HG03135 (cell line): ENCODE results near the gene ZSCAN9.
A peak's percentile ranks its signal among the peaks of the same experiment; 100 is the strongest.

ENCODE experiments used
- ATAC-seq: cut with Tn5 transposase; IDR thresholded peaks from one replicate; pipeline ENCODE4 v1.9.1; 2021; ENCODE audit warnings: mild to moderate bottlenecking, moderate library complexity; ENCODE audit not compliant: unreplicated experiment

The ZSCAN9 gene

DNA sequence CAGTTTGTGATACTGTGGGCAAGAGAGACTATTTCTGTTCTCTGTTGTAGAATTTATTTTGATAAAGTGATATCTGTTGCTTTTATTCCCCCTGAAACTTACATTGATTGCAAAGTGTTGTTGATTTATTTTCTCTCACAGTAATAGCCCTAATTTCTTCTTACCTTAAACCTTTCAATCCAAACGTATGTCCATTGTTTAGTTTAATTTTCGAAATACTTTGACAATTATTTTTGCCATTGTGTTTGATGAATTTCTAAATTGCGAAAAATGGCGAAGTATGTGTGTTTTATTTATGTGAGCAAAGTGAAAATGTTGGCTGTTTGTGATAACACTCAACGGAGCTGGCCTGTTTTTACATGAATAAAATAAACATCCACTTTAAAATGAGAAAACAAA is 41.5 kb downstream of the ZSCAN9 start:
- ATAC-seq: no peak

- peak; percentile 85 for ATAC-seq
These were observed 42.1 kb downstream of the ZSCAN9 start, which contains the start of gene ZSCAN26 for GRCh38 chr6:28266962-28267694. Gene ZSCAN26, plus strand, starts transcription at chr6:28267143. Its CDS starts 4,777 bp downstream, at chr6:28271920.

DNA sequence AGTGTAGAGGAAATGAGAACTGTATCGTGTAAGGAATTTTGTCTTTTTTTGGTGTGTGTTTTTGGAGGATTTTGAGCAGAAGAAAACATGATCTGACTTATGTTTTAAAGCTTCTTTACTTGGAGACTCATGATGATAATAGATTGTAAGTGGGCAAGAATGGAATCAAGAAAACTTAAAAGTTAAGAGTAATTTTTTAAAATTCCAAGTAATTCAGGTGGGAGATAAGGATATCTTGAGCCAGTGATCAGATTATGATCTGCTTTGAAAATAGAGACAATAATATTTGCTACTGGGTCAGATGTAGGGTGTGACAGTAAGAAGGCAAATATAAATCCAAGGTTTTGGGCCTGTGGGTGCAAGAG is 42.6 kb downstream of the ZSCAN9 start:
- ATAC-seq: no peak

- no peak for ATAC-seq
These were observed 44.4 kb downstream of the ZSCAN9 start for GRCh38 chr6:28269492-28269891.

- no peak for ATAC-seq
These were observed 49.8 kb downstream of the ZSCAN9 start for GRCh38 chr6:28274888-28275287.

- no peak for ATAC-seq
These were observed 52.7 kb downstream of the ZSCAN9 start for GRCh38 chr6:28277746-28278145.

DNA sequence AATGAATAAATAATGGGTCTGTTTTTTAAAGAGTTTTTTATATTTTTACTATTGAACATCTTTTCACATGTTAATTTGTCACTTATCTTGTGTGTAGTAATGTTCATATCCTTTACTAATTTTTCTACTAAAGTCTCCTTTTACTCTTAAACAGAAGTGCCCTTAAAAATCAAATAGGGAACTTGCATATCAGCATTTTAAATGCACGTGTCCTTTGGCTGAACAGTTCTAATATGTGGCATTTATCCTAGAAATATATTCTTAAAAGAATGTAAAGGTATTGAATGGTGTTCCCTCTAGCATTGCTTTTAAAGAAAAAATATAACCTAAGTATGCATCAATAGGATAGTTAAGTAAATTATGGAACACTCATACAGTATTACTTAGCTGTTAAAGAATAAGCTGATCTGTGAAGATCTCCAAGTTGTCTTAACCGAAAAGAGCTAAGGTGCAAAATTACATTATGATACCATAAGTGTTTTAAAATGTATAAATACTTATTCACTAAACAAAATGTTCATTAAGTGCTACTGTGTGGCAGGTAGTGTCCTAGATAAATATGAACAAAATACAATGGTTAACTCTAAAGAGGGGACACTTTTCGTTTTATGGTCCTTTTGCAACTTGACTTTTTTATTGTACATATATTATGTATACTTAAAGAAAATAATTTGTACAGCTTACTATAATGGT is 55.7 kb downstream of the ZSCAN9 start:
- no peak for ATAC-seq

- no peak for ATAC-seq
These were observed 56.4 kb downstream of the ZSCAN9 start, which contains the start of gene PGBD1 for GRCh38 chr6:28281288-28282064. Gene PGBD1, plus strand, starts transcription at chr6:28281572. Its CDS starts 2,242 bp downstream, at chr6:28283814.

DNA sequence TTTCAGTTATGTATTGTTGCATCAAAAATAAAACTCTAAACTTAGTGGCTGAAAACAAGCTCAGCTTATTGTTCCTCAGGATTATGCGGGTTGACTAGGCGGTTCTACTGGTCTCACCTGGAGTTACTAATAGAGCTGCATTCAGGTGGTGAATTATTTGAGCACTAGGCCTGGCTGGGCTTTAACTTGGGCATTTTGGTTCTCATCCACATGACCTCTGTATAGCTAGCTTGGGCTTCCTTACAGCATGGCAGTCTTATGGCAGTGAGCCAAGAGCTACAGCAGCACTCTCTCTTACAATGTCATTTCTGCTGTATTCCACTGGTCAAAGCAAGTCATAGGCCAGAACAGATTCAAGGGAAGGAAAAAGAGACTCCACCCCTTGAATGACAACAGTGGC is 57.9 kb downstream of the ZSCAN9 start:
- no peak for ATAC-seq
